HepG2 (cell line): ENCODE measurements around the gene OR1F1. TPM values are rescaled to one million over a fixed set of nuclear protein-coding genes. Genes with fewer than 3 reads are reported as not detected.

ENCODE experiments used
- CREM ChIP-seq, 2 experiments: sonication (generic) in 1 of 2; formaldehyde crosslinking in 1 of 2; IDR thresholded peaks; 2 replicates each; pipeline versions ENCODE4 v1.4.0 to v1.6.1; 2016 to 2020; ENCODE audit warnings: antibody characterized with exemption in 1 of 2, mild to moderate bottlenecking in 1 of 2, missing genetic modification reagents in 1 of 2
- FOXK2 ChIP-seq: fragments of 450-650 bp; IDR thresholded peaks from 2 replicates; pipeline ENCODE4 v1.6.1; 2016
- HES4 ChIP-seq: sonication (generic); formaldehyde crosslinking; IDR thresholded peaks from 2 replicates; pipeline ENCODE4 v1.9.0; 2021; ENCODE audit warnings: mild to moderate bottlenecking, missing genetic modification reagents, borderline replicate concordance
- HOXA7 ChIP-seq: sonication (generic); formaldehyde crosslinking; IDR thresholded peaks from 2 replicates; pipeline ENCODE4 v1.8.1; 2022; ENCODE audit warnings: mild to moderate bottlenecking, missing genetic modification reagents, moderate library complexity
- HOXD1 ChIP-seq: sonication (generic); formaldehyde crosslinking; IDR thresholded peaks from 2 replicates; pipeline ENCODE4 v1.5.0; 2020; ENCODE audit warnings: missing genetic modification reagents
- LCORL ChIP-seq, 2 experiments: fragments of 450-650 bp in 1 of 2; sonication (generic) in 1 of 2; formaldehyde crosslinking in 1 of 2; IDR thresholded peaks; 2 replicates each; pipeline versions ENCODE4 v1.5.0 to v1.6.1; 2017 to 2020; ENCODE audit warnings: antibody characterized with exemption in 1 of 2, missing genetic modification reagents in 1 of 2
- NFIB ChIP-seq: sonication (generic); formaldehyde crosslinking; IDR thresholded peaks from 2 replicates; pipeline ENCODE4 v1.9.0; 2021; ENCODE audit warnings: missing genetic modification reagents, mild to moderate bottlenecking, borderline replicate concordance
- NFKBIZ ChIP-seq: IDR thresholded peaks from 2 replicates; pipeline ENCODE4 v1.6.1; 2018; ENCODE audit warnings: missing genetic modification reagents, missing compliant biosample characterization
- NR1H2 ChIP-seq: sonication (generic); formaldehyde crosslinking; IDR thresholded peaks from 2 replicates; pipeline ENCODE4 v1.8.1; 2022; ENCODE audit warnings: low read depth, missing genetic modification reagents, borderline replicate concordance
- SP5 ChIP-seq: IDR thresholded peaks from 2 replicates; pipeline ENCODE4 v1.6.1; 2016; ENCODE audit warnings: low read depth, borderline replicate concordance
- ZNF205 ChIP-seq: IDR thresholded peaks from 2 replicates; pipeline ENCODE4 v1.6.1; 2018; ENCODE audit warnings: missing biosample characterization, missing genetic modification reagents
- ZNF367 ChIP-seq: sonication (generic); formaldehyde crosslinking; IDR thresholded peaks from 2 replicates; pipeline ENCODE4 v1.4.0; 2020; ENCODE audit warnings: missing genetic modification reagents, borderline replicate concordance
- polyA plus RNA-seq, 8 experiments: library from polyadenylated mRNA; depleted of rRNA in 3 of 8; stranded (reverse) in 7 of 8; unstranded in 1 of 8; fragments of >200 nt; fragmentation: Illumina TruSeq in 4 of 8; extraction: Trizol in 4 of 8; gene quantifications; 2 replicates each; pipeline versions ENCODE4 v1.2.1 to v1.2.3, GENCODE V29; 2011 to 2016; ENCODE audit warnings: low read depth in 4 of 8, missing spikeins in 1 of 8, mixed read lengths in 1 of 8; ENCODE audit not compliant: insufficient read depth in 1 of 8
- total RNA-seq, 5 experiments: library from RNA; depleted of rRNA; stranded (reverse); fragments of >200 nt; fragmentation: Illumina TruSeq; extraction: Trizol; gene quantifications; 2 replicates each; pipeline ENCODE4 v1.2.3, GENCODE V29; 2016; ENCODE audit warnings: low read depth in 1 of 5
- TF ChIP-seq, protein P1 (sequence below): sonication (generic); formaldehyde crosslinking; IDR thresholded peaks from 2 replicates; pipeline ENCODE4 v1.4.0; 2020; ENCODE audit warnings: mild to moderate bottlenecking, missing genetic modification reagents, borderline replicate concordance
- TF ChIP-seq, protein P2 (sequence below): sonication (generic); formaldehyde crosslinking; IDR thresholded peaks from 2 replicates; pipeline ENCODE4 v1.5.0; 2020; ENCODE audit warnings: mild to moderate bottlenecking, missing genetic modification reagents, moderate library complexity
- TF ChIP-seq, protein P3 (sequence below): sonication (generic); formaldehyde crosslinking; IDR thresholded peaks from 2 replicates; pipeline ENCODE4 v1.4.0; 2020; ENCODE audit warnings: missing genetic modification reagents
- TF ChIP-seq, protein P4 (sequence below): sonication (generic); formaldehyde crosslinking; conservative IDR thresholded peaks from 2 replicates; pipeline ENCODE4 v1.8.1; 2023; ENCODE audit warnings: missing genetic modification reagents
- TF ChIP-seq, protein P5 (sequence below): sonication (generic); formaldehyde crosslinking; IDR thresholded peaks from 2 replicates; pipeline ENCODE4 v1.4.0; 2020; ENCODE audit warnings: missing genetic modification reagents, borderline replicate concordance

The OR1F1 gene
- total and polyA plus RNA-seq, 2 of the 13 experiments (the other 11 are each of a cell fraction or from before 2014, with no cell fraction given): 0.90 TPM; not detected in 1

DNA sequence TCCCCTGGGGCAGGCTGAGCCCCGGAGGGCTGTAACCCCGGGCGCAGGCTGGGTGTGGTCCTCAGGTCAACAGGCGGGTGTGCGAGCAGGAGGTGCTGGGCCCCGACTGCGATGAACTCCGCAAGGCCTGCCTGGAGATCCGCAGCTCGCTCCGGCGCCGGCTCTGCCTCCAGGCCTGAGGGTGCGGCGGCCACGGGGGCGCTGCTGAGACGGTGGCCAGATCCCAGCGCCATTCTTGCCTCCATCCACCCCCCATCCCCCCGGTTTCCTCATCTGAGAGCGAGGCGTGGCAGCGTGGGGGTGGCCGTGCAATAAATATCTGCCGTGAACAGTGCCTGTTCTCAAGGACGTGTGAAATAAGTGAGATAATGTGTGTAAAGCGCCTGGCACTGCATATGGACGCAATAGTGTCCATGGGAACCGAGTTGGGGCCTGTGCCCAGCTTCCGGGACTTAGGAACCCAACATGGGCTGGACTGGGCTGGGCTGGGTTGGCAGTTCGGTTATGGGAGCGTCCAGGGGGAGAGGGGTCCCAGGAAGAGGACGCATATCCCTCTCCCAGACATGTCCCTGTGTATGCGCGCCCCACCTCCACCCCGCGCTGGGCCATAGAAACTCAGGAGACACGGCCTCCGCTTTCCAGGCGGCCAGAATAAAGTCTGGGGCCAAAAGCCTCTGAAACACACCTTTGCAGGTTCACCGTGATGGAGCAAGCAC lies 38.2 kb upstream of the OR1F1 start (continued):
- TF ChIP-seq CREM (IDR thresholded peaks at IDR 0.05) (no peak), CREM (CRISPR knock-in tag; IDR thresholded peaks at IDR 0.05) (no peak), LCORL (IDR thresholded peaks at IDR 0.05) (no peak), LCORL (CRISPR knock-in tag; IDR thresholded peaks at IDR 0.05) (no peak), FOXK2 (no peak), HOXD1 (no peak), HES4 (CRISPR knock-in tag) (0 out of 2 replicates have a peak, but pooled peaks have one; percentile 55), NR1H2 (no peak), ZNF205 (CRISPR knock-in tag) (0 out of 2 replicates have a peak, but pooled peaks have one; percentile 6), ZNF367 (CRISPR knock-in tag) (0 out of 2 replicates have a peak, but pooled peaks have one; percentile 16), NFIB (CRISPR knock-in tag) (no peak), HOXA7 (CRISPR knock-in tag) (no peak), NFKBIZ (CRISPR knock-in tag) (no peak), SP5 (CRISPR knock-in tag) (no peak)
- TF ChIP-seq, protein P1, sequence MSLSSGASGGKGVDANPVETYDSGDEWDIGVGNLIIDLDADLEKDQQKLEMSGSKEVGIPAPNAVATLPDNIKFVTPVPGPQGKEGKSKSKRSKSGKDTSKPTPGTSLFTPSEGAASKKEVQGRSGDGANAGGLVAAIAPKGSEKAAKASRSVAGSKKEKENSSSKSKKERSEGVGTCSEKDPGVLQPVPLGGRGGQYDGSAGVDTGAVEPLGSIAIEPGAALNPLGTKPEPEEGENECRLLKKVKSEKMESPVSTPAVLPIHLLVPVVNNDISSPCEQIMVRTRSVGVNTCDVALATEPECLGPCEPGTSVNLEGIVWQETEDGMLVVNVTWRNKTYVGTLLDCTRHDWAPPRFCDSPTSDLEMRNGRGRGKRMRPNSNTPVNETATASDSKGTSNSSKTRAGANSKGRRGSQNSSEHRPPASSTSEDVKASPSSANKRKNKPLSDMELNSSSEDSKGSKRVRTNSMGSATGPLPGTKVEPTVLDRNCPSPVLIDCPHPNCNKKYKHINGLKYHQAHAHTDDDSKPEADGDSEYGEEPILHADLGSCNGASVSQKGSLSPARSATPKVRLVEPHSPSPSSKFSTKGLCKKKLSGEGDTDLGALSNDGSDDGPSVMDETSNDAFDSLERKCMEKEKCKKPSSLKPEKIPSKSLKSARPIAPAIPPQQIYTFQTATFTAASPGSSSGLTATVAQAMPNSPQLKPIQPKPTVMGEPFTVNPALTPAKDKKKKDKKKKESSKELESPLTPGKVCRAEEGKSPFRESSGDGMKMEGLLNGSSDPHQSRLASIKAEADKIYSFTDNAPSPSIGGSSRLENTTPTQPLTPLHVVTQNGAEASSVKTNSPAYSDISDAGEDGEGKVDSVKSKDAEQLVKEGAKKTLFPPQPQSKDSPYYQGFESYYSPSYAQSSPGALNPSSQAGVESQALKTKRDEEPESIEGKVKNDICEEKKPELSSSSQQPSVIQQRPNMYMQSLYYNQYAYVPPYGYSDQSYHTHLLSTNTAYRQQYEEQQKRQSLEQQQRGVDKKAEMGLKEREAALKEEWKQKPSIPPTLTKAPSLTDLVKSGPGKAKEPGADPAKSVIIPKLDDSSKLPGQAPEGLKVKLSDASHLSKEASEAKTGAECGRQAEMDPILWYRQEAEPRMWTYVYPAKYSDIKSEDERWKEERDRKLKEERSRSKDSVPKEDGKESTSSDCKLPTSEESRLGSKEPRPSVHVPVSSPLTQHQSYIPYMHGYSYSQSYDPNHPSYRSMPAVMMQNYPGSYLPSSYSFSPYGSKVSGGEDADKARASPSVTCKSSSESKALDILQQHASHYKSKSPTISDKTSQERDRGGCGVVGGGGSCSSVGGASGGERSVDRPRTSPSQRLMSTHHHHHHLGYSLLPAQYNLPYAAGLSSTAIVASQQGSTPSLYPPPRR (CRISPR knock-in tag): peak; percentile 24; the same call in 1 of the 2 replicates
- TF ChIP-seq, protein P2, sequence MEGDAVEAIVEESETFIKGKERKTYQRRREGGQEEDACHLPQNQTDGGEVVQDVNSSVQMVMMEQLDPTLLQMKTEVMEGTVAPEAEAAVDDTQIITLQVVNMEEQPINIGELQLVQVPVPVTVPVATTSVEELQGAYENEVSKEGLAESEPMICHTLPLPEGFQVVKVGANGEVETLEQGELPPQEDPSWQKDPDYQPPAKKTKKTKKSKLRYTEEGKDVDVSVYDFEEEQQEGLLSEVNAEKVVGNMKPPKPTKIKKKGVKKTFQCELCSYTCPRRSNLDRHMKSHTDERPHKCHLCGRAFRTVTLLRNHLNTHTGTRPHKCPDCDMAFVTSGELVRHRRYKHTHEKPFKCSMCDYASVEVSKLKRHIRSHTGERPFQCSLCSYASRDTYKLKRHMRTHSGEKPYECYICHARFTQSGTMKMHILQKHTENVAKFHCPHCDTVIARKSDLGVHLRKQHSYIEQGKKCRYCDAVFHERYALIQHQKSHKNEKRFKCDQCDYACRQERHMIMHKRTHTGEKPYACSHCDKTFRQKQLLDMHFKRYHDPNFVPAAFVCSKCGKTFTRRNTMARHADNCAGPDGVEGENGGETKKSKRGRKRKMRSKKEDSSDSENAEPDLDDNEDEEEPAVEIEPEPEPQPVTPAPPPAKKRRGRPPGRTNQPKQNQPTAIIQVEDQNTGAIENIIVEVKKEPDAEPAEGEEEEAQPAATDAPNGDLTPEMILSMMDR (CRISPR knock-in tag): peak; percentile 80
- TF ChIP-seq, protein P3, sequence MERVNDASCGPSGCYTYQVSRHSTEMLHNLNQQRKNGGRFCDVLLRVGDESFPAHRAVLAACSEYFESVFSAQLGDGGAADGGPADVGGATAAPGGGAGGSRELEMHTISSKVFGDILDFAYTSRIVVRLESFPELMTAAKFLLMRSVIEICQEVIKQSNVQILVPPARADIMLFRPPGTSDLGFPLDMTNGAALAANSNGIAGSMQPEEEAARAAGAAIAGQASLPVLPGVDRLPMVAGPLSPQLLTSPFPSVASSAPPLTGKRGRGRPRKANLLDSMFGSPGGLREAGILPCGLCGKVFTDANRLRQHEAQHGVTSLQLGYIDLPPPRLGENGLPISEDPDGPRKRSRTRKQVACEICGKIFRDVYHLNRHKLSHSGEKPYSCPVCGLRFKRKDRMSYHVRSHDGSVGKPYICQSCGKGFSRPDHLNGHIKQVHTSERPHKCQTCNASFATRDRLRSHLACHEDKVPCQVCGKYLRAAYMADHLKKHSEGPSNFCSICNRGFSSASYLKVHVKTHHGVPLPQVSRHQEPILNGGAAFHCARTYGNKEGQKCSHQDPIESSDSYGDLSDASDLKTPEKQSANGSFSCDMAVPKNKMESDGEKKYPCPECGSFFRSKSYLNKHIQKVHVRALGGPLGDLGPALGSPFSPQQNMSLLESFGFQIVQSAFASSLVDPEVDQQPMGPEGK (CRISPR knock-in tag): peak; percentile 57
- TF ChIP-seq, protein P4, sequence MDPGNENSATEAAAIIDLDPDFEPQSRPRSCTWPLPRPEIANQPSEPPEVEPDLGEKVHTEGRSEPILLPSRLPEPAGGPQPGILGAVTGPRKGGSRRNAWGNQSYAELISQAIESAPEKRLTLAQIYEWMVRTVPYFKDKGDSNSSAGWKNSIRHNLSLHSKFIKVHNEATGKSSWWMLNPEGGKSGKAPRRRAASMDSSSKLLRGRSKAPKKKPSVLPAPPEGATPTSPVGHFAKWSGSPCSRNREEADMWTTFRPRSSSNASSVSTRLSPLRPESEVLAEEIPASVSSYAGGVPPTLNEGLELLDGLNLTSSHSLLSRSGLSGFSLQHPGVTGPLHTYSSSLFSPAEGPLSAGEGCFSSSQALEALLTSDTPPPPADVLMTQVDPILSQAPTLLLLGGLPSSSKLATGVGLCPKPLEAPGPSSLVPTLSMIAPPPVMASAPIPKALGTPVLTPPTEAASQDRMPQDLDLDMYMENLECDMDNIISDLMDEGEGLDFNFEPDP (CRISPR knock-in tag): no peak
- TF ChIP-seq, protein P5, sequence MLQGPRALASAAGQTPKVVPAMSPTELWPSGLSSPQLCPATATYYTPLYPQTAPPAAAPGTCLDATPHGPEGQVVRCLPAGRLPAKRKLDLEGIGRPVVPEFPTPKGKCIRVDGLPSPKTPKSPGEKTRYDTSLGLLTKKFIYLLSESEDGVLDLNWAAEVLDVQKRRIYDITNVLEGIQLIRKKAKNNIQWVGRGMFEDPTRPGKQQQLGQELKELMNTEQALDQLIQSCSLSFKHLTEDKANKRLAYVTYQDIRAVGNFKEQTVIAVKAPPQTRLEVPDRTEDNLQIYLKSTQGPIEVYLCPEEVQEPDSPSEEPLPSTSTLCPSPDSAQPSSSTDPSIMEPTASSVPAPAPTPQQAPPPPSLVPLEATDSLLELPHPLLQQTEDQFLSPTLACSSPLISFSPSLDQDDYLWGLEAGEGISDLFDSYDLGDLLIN (CRISPR knock-in tag): no peak
